ENCODE measurements around the gene PACSIN1.
"Not testable (repeated sequence)": the region's sequence is repeated elsewhere in the genome, so short reads cannot be mapped to it uniquely, and the experiment has no call there.

PACSIN1 gene

DNA sequence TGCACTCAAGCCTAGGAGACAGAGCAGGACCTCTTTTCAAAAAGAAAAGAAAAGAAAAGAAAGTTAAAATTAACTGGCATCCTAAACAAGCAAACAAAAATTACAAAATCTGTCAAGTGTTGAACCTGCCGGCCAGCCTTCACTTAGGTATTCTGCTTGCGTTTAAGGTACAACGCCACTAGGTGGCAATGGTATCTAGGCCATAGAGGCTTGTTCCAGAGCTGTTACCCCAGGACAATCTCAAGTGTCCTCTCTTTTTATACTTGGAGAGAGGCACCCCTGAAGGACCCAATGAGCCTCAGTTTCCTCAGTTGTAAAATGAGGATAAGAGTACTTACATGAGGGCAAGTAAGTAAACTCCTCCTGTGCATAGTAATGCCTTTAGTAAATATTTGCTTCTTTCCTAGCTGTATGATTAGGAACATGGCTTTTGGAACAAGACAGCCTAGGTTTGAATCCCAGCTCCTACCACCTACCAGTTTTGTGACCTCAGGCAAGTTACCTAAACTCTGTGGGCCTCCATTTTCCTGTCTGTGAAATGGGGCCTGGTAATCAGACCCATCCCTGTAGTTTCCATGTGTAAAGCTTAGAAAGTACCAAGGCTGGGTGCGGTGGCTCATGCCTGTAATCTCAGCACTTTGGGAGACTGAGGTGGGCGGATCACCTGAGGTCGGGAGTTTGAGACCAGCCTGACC is 5.8 kb upstream of the PACSIN1 start:
- DNase-seq: peak; percentile 66

DNA sequence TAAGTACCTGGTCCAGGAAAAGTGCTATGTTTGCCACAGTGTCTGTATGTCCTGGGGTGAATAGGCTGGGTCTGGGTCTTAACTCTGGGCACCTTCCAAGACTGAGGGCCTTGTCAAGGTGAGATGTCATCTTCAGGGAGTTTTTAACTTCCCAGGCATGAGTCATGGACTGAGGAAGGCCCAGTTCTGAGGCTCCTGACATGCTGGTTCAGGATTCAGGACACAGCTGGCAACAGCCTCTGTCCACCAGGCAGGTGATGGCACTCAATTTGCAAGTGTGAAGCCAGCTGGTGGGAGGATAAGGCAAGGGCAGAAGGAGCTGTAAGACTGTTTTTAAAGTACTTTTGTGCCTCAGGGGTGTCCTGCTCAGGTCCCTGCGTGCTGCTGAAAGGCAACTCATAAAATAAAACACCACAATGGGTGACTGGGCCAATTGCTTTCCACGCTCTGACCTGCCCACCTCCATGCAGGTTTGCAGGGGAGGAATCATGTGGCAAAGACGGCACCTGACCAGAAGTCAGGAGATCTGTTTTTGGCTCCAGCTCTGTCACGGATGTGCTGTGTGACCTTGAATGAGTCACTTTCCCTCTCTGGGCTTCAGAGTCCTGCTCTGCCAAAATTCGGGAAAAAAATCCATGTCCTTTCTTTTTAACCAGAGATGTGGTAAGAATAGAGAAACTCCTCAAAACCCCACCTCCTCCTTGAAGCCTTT is 4.9 kb upstream of the PACSIN1 start:
- DNase-seq: no peak

DNA sequence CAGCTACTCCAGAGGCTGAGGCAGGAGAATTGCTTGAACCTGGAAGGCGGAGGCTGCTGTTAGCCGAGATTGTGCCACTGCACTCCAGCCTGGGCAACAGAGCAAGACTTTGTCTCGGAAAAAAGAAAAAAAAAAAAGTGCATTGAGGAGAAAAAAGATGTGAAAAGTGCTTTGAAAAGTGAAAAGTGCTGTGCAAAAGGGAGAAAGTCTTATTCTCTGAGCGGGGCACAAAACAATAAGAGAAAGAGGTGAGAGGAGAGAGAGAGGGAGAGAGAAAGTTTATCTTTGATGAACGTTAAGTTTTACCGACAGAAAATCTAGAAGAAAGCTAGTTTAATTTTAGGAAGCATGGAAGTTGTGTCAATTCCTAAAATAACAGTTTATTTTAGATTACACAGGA is 3.9 kb upstream of the PACSIN1 start:
- DNase-seq: no peak

DNA sequence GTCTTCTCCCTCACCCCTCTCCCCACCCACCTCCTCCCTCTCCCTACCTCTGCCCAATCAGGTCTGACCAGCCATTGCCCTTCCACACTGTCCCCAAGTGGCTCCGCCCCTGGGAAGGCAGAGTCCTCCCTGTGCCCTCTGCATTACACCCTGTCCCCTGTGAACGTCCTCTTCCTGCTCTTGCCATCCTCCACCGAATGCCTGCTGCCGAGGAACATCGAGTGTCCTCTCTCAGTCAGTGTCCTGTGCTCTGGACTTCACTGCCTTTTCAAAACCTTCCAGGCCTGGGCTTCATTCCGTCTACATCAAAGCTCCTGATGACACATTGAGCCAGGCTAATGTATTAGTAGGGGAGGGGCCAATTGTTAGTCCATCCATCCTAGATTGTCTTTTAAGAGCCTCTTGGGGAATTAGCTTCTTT is 3.3 kb upstream of the PACSIN1 start:
- no peak for DNase-seq

DNA sequence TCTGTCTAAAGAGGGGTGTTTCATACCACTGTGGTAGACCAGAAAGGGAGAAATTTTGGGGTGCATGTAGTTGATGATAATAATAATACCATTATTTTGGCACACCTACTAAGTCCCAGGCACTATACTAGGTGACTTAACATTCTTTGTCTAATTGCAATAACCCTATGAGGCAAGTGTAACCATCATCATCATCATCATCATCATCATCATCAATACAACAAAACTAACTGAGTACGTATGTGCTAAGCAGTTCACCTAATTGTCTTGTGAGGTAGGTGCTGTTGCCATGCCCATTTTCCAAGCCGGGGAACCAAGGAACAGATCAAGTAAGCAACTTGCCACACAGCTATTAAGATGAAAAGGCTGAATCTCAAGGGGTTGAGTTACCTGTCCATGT is 2.6 kb upstream of the PACSIN1 start:
- no peak for DNase-seq

DNA sequence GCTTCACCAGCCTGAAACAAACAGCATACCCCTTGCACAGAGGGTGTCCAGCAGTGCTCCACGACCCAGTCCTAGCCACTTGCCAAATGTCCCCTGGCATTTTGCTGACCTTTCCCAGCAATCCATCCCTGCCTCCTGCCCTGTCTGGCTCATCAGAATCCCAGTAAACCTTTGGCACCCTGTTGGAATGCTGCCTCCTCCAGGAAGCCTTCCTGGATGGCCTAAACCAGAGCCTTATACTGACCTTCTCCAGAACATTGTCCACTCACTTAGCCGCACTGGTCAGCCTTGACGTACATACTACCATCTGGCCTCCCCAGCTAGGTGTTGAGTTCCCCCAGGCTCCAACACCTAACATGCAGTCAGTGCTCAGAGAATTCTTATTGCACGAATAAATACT is 2.0 kb upstream of the PACSIN1 start:
- no peak for DNase-seq

DNA sequence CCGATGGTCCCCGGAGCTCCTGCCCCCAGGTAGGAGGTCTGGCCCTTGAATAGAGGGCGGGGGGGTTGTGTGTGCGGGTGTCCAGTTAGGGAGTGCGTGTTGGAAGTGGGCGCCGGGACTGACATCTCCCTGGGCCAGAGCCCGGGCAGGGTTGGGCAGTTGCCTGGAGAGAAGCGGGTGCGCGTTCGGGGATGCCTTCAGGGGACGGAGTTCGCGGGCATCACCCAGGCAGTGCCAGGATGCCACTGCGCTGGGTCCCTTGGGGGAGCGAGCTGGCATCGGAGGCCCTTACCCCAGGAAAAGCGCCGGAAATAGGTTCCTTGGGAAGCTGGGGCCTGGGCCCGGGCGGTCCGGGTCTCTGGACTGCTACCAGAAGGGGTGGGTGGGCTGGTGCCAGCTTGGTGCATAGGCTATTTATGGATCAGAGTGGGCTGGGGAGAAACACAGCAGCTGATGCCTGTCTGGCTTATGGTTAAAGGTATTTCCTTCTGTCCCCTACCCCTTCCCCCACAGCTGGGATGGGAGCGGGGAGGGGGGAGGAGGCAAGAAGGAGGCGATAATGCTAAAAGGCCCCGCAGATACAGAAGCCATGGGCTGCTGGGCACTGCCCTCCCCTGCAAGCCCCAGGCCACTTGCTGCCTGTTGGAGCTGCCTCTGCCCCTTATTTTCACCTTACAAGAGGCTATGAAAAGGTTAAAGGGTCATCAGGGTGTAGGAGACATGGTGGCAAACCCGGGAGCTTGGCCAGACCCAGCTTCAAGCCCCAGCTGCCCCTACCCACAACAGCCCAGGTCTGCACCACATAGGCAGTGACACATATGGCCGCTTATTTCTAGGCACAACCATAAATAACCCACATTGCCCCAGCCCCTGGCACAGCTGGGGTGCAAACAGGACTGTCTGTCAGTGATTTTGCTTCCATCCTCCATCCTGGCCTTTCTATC is 638 bp downstream of the PACSIN1 start:
- no peak for DNase-seq

DNA sequence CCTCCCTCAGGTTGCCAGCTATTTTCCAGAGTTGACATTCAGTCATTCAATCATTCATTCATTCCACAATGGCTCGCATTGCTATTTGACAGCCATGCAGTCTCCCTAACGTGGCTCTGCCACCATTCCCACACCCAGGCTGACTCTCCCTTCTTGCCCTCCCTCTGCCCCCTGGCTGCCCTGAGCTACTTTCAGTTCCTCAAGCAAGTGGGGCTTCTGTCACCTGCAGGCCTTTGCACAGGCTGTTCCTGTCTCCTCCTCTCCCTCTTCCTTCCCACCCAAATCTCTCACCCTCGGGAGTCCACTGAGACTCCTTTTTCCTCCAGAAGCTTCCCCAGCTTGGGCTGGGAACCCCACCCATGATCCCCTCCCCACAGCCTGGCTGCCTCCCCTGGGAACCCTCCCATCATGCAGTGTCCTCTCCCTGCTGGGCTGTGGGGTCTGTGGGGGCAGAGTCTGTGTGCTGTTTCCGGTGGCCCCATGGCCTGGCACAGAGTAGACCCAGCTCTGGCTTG is 2.6 kb downstream of the PACSIN1 start:
- DNase-seq: no peak

DNA sequence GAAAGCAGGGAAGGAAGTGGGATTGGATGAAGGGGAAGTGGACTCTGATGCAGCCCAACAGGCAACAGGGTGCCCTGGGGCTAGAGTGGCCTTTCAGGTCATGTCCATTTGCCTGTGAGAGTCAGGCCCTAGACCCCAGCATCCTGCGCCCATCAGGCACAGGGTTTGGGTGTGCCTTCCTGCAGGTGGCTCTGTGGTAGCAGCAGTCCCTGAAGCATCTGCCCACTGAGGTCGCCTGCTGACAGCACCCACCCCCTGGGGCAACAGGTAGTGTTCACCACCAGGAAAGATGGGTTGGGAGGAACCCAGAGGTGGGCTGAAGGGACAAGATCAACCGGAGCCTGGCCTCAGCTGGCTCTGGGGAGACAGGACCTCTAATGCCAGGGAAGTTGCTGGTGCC is 3.6 kb downstream of the PACSIN1 start:
- DNase-seq: no peak

DNA sequence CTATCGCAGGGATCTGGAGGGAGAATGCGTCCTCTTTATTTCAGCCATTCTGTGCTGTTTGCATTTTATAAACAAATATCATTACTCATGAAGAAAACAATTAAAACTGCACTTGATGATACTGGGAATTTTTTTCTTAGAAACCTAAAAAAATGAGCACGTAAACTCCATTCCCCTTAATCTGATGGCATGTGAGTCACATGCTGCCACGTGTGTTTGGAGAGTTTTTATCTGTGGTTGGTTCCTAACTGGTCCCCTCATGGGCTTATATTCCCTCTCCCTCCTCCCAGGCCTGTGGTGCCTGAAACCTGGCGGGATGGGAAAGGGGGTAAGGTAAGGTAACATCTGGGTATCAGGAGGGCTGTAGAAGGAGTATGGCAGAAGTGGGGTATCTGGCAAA is 6.5 kb downstream of the PACSIN1 start:
- no peak for DNase-seq

DNA sequence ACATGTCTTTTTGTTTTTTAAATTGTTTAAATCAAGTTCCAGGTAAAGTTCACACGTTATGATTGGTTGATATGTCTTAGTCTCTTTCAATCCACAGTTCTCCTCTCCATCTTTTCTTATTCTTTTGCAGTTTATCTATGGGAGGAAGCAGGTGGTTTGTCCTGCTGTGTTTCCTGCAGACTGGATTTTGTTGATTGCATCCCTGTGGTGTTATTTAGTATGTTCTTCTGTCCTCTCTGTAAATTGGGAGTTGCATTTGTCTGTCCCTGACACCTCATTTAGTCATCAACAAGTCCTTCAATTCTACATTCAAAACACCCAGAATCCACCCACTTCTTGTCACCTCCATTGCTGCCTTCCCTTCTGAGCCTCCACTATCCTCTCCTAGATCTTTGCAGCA is 8.1 kb downstream of the PACSIN1 start:
- no peak for DNase-seq

DNA sequence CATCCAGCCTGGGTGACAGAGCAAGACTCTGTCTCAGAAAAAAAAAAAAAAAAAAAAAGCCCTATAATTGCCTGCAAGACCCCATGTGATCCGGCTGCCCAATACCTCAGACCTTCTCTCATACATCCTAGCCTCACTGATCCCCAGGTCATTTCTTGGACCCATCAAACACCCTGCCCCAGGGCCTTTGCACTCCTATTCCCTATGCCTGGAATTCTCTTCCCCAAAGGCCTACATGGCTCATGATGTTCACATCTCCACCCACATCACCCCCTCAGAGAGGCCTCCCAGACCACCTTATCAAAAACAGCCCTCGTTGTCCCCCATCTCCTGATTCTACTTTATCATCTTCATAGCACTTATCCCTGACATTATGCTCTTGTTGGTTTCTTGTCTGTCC is 8.9 kb downstream of the PACSIN1 start:
- no peak for DNase-seq

DNA sequence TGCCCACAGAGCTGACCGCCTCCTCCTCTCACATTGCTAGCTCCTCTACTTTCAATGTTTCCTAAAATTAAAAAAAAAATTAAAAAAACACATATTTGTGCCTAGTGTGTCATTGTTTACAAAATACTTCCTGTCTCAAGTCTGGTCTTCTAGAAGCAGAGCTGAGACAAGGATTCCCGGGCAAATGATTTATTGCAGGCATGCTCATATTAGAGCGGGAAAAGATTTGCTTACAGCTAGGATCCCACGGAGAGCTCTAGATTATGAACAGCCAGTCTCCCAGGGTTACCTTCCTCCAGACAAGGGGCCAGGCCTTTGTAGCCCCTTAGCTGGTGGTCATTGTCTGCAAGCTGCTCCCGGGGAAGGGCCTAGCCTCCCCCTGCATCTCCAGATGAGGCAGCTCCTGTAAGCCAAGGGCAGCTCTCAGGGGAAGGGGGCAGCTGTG is 9.4 kb downstream of the PACSIN1 start:
- no peak for DNase-seq

DNA sequence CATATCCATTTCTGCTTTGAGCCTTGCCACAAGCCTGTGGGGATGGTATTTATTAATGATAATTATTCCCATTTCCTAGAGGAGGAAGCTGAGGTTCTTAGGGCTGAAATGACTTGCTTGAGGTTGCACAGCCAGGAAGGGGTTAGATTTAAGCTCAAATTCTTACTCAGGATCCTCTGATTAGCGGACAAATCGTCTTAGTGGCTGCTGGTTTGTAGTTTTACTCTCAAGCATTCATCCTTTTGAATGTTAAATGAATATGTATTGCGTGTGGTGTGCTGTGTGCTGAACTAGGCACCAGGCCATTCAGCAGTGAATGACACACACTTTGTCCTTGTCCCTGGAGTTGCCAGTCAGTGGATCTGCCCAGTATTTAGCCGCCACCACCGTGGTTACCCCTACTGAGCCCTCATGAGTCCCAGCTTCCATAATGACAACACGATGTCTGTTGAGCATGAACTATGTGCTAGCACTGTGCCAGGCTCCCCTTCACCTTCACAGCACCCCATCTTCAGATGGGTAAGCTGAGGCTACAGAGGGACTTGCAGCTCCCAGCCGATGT is 10.0 kb downstream of the PACSIN1 start:
- no peak for DNase-seq

DNA sequence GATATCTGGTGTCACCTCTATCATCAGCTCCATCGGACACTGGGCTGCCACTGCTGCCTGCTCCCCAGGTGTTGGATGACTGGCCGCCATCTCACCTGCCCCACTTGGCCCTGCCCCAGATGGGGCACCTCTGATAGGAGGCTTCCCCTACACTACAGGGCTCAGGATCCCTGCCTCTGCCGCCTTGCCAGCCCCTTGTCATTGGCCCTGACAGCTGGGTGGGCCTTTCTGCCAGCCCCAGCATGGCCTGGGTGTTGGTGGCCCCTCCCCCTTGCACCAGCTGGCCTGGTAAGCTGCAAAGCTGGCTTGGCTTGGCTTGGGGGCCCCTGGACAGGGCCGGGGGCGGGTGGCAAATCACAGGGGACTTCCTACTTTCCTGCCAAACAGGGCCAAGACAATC is 10.6 kb downstream of the PACSIN1 start:
- no peak for DNase-seq

DNA sequence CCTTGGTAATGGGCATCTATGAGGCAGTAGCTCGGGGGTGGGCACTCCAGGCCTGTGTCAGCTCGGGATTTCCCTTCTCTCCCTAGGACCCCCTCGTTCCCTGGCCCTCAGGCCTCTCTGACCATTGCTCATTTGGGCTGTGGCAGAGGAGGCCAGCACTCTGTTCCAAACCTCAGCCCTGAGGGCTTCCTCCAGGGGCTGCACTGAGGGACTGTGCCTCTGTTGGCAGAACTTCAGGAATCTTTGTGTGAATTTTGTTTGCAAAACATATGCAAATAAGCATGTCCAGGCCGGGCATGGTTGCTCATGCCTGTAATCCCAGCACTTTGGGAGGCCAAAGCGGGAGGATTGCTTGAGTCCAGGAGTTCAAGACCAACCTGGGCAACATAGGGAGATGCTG is 11.0 kb downstream of the PACSIN1 start:
- DNase-seq: no peak

DNA sequence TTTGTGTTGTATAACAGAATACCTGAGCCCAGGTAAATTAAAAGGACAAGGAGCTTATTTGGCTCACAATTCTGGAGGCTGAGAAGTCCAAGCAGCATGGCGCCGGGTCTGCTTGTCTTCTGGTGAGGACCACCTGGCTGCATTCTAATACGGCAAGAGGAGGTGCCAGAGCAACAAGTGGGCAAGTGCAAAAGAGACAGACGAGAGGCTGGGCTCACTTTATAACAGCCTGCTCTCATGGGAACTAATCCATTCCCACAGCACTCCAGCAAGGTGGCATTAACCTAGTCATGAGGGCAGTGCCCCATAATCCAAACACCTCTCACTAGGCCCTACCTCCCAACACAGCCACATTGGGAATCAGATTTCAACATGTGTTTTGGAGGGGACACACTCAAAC is 12.9 kb downstream of the PACSIN1 start:
- DNase-seq: no peak

DNA sequence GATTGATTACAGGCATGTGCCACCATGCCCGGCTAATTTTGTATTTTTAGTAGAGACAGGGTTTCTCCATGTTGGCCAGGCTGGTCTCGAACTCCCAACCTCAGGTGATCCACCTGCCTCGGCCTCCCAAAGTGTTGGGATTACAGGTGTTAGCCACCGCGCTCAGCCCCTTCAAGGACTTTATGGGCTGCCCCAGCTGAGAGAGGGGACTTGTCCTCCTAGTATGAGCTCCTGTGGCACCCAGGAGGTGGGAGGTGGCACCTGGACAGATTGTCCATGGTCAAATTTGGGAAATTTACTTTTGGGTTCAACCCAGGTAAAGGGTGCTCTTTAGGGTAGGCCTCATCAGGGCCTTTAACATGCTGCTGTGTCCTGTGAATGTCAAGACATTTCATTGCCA is 17.9 kb downstream of the PACSIN1 start:
- DNase-seq: not testable (repeated sequence)

DNA sequence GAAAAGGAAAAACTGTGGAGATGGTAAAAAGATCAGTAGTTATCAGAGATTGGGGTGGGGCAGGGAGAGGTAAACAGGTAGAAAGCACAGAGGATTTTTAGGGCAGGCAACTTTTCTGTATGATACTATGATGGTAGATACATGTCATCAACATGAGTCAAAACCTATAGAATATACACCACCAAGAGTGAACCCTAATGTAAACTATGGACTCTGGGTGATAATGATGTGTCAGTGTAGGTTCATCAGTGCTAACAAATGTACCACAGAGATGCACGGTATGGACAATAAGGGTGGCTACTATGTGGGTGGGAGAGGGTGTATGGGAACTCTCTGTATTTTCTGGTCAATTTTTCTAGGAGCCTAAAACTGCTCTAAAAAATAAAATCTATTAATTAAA is 18.5 kb downstream of the PACSIN1 start:
- no peak for DNase-seq

DNA sequence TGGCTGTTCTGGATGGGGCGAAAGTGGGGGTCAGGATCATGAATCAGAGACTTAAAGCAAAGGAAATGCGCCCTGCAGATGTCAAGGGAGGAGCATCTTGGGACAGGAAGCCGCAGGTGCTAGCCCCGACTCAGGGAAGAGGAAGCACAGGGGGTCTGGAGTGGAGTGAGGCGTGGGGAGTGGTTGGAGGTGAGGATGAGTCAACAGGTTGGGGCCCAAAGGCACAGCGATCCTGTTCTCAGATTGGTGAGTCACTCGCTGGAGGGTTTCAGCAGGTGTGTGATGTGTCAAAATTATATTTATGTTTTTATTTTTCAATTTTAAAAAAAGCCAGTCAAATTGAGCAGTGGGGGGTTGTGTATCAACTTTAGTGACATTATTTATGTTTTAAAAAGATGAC is 19.0 kb downstream of the PACSIN1 start:
- peak; percentile 54 for DNase-seq

DNA sequence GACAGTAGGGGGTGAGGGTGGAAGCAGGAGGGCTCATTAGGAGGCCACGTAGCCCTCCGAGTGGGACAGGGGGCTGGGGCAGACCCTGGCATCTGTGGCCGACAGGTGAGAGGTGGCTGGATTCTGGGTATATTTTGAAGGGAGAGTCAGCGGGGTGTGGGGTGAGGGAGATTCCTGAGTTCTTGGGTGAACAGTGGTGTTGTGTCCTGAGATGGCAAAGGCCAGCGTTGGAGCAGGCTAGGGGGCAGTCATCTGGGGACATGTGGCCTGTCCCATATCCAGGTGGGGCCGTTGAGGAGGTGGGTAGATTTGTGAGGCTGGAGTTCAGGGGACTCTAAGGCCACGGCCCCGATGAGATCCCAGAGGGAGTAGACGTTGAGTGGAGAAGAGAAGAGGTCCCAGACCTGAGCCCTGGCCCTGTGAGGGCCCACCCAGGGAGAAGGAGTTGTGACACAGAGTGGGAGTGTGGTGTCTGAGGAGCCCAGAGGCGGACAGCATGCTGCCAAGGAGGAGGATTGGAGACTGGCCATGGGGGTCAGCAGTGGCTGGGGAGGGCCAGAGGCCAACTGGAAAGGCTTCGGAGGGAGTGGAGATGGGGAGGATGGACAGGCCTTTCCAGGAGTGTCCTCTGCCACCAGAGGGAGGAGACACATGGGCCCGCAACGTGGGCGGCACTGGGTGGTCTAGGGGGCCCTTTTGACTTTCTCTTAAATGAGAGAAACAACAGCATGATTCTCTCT is 19.6 kb downstream of the PACSIN1 start:
- no peak for DNase-seq

DNA sequence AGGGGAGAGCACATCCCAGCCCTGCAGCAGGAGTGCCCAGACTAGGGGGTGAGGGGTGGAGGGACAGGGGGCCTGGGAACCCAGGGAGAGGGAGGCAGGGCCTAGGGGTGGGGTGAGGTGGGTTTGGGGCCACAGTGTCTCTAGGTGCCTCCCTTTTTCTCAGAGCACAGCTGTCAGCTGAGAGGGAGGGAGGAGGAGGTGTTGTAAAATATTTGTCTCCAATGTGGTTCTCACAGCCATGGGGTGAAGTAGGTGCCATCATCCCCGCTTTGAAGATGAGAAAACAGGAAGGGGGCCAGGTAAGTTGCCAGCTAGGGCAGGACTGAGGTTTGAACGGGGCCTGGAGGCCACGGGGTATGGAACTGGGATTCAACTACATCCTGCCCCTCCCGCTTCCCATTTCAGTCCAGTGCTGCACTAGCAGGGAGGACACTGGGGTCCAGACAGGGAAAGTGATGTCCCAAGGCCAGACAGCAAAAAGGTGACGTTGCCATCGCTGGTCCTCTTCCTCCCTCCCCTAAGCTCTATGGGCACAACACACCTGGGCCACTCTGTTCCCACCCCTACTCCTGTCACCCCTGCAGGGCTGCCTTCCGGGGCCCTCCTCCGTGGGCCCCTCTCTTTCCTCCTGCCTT is 20.3 kb downstream of the PACSIN1 start:
- peak; percentile 33 for DNase-seq

All from CD4-positive, alpha-beta T cell treated with Interleukin-21 for 1 hour (primary cell).